GM19455 (cell line): ENCODE measurements around the gene ZNF433.
"Not testable (repeated sequence)": the region's sequence is repeated elsewhere in the genome, so short reads cannot be mapped to it uniquely, and the experiment has no call there.

Experiments
- ATAC-seq: cut with Tn5 transposase; IDR thresholded peaks from one replicate; pipeline ENCODE4 v1.9.1; 2021; ENCODE audit not compliant: unreplicated experiment

ZNF433 gene

DNA sequence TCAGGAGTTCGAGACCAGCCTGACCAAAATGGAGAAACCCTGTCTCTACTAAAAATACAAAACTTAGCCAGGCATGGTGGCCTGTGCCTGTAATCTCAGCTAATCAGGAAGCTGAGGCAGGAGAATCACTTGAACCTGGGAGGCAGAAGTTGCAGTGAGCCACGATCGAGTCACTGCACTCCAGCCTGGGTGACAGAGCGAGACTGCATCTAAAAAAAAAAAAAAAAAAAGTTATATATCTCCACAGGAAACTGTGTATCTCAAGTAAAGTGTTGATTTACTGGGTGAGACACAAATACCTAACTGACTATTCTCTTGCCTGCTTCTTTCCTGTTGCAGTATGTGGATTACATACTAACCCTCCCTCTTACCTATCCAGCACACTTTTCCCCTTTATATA lies 43.6 kb downstream of the ZNF433 start:
- not testable (repeated sequence) for ATAC-seq

DNA sequence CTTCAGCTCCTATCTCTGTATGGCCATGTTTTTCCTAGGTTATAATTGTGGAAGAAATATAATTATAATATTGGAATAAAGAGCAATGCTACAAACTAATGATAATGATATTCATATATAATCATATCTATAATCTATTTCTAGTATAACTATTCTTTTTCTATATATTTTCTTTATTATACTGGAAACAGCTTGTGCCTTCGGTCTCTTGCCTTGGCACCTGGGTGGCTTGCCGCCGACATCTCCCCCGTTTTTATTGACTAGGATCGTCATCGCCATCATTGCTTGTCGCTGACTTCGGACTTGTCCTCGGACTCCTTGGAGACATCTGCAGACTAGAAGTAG lies 46.4 kb downstream of the ZNF433 start:
- ATAC-seq: no peak

DNA sequence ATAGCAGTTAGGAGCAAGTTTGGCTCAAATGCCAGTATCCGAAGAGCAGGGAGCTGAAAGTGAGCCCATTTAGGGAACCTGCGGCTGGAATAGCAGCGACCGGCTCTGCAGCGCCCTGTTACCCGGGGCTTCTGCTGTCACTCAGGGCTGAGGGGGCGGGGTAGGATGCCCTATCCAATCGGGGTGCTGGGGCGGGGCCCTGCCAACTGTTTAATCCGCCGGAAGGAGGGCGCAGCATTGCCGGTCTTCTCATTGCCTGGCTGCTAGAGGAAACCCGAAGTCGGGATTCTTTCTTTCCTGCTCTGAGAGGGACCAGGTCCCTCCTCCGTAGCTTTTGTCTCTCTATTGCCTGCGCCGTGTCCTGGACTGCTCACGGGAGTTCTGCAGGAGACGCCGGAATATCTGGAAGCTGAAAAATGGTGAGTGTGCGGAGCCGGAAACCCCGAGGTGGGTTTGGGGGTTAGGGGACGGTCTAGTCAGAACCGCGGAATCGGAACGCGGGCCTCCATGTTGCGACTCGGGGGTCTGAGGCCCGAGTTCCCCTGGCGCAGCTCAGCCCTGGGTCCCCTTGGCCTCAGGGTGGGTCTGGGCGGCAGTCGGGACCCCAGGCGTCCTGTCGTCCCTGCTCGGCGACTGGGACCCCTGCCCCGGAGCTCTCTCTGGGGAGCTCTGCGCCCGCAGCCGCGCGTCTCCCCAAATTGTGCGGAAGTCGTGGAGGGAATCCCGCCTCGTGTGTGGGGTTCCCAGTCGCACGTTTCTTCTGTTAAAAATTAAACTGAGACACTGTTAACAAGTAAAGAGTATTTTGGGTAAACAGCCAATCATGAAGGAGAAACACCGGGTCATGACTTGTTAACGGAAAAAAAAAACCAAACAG lies 47.8 kb downstream of the ZNF433 start:
- ATAC-seq: peak; percentile 72

DNA sequence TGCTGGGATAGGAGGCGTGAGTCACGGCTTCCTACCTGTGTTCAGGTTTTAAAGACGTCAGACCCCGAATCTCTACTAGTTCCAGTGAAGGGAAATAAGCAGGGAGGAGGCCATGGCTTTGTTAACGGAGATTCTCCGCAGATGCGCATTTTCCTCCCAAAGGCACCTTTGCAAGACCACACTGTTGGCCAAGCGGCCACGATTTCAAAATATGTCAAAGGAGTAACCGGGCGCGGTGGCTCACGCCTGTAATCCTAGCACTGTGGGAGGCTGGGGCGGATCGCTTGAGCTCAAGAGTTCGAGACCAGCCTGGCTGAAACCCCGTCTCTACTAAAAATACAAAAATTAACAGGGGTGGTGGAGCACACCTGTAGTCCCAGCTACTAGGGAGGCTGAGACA lies 48.7 kb downstream of the ZNF433 start:
- ATAC-seq: no peak

DNA sequence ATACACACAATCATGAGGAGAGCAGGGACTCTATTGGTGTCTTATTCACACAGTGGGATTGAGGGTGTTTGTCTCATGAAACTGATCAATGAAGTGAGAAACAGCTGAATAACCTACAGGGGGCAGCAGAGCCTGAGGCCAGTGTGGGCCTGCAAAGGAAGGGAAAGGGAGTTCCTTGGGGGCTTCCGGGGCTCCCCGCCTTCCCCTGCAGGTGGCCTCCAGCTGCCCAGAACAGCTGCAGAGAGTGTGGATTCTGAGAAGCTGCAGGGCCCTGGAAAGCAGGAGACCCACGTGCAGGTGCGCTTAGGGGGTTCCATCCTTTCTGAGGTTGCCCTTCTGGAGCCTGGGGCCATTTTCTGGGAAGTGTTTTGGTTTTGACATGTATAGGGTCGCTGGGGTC lies 50.5 kb downstream of the ZNF433 start:
- ATAC-seq: no peak

DNA sequence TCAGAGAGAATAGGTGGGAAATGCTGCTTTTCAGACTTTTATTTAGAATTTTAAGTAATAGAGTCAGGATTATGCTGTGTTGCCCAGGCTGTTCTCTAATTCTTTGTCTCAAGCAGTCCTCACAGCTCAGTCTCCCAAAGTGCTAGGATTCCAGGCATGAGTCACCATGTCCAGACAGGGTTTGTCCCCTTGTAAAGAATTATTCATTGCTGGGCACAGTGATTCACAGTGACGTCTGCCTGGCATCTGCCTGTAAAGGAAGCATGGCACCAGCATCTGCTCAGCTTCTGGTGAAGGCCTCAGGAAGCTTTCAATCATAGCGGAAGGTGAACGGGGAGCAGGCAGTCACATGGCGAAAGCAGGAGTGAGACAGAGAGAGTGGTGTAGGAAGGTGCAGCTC lies 53.0 kb downstream of the ZNF433 start:
- ATAC-seq: no peak

DNA sequence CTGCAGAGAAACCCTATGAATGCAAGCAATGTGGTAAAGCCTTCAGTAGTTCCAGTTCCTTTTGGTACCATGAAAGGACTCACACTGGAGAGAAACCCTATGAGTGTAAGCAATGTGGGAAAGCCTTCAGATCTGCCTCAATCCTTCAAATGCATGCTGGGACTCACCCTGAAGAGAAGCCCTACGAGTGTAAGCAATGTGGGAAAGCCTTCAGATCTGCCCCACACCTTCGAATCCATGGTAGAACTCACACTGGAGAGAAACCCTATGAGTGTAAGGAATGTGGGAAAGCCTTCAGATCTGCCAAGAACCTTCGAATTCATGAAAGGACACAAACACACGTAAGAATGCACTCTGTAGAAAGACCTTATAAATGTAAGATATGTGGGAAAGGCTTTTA lies 56.0 kb downstream of the ZNF433 start:
- no peak for ATAC-seq

DNA sequence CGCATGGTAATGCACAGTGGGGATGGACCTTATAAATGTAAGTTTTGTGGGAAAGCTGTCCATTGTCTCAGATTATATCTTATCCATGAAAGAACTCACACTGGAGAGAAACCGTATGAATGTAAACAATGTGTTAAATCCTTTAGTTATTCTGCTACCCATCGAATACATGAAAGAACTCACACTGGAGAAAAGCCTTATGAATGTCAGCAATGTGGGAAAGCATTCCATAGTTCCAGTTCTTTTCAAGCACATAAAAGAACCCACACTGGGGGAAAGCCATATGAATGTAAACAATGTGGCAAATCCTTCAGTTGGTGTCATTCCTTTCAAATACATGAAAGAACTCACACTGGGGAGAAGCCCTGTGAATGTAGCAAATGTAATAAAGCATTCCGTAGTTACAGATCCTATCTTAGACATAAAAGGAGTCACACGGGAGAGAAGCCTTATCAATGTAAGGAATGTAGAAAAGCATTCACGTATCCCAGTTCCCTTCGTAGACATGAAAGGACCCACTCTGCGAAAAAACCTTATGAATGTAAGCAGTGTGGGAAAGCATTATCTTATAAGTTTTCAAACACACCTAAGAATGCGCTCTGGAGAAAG lies 56.9 kb downstream of the ZNF433 start:
- ATAC-seq: no peak

DNA sequence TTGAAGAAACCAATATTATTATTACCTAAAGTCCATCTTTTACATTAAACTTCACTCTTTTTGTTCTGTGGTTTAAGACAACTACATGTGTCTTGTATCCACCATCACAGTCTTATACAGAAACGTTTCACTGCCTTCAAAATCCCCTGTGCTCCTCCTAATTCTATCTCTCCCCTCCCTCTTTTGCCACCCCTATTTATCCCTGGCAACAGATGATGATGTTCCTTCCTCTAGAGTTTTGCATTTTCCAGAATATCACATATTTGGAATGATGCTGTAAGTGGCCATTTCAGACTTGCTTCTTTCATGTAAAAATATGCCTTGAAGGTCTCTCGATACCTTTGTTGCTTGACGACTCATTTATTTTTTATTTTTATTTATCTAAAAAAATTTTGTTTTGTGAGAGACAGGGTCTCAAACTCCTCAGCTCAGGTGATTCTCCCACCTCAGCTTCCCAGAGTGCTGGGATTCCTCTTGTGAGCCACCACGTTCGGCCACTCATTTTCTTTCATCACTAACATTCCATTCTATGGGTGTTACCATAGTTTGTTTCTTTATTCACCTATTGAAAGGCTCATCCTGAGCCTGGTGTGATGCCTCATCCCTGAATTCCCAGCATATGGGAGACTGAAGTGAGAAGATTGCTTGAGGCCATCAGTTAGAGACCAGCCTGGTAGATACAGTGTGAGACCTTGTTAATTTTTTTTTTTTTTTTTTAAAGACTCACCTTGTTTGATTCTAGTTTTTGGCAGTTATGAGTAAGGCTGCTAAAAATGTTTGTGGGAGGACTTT lies 62.3 kb downstream of the ZNF433 start:
- ATAC-seq: no peak

DNA sequence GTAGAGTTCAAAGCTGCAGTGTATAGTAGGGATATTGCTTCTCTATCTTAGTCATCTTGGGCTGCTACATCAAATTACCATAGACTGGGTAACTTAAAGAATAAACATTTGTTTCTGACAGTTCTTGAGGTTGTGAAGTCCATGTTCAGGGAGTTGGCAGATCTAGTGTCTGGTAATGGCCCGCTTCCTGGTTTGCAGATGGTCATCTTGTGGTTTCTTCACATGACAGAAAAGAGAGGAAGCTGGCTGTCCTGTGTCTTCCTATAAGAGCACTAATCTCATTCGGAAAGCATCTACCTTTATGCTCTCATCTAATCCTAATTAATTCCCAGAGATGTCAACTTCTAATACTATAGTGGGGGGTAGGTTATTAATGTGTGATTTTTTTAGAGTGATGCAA lies 64.4 kb downstream of the ZNF433 start:
- no peak for ATAC-seq

DNA sequence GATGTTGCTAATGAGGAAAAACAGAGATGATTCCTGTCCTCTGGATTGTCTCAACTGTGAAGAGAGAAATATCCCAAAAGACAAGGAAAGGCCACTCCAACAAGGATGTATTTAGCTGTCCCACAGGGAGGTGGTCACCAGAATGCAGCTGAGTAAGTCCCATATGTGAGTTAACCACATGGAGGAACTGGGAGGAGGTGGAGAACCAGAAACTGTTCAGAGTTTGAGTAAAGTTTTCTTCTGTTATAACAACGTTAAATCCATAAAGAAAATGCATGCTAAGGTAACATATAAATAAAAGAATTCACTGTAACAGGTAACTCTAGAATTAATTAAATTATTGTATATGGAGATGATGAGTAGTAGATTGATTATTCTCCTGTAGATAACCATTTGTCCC lies 65.3 kb downstream of the ZNF433 start:
- no peak for ATAC-seq

DNA sequence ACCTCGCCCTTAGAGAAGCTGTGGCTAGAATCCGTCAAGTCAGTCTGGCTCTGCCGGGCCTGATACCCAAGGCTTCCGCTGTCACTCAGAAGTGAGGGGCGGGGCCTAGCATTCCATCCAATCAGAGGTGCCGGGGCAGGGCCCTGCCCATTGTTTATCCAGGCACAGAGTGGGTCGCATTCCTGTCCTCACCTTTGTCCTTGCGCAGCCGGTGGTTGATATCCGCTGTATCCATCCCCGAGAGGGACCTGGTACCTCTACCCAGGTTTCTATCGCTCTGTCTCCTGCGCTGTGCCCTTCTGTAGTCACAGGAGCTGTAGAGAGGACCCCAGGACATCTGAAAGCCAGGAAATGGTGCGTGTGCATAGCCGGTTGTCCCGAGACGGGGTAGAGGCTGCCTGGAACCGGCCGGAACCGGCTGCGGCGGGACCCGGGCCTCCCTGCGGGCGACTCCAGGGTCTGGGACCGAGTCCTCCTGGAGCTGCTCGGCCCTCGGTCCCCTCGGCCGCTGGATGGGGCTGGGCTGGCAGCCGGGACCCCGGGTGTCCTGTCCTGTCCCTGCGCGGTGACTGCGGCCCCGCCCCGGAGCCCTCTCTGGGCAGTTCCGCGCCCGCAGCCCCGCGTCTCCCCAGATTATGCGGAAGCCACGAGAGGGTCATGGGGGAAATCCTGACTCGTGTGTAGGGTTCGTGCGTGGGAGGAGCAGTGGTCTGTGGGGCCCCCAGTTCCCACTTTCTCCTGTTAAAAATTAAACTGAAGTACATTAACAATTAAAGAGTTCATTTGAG lies 70.4 kb downstream of the ZNF433 start, which contains the start of gene ZNF763:
Gene ZNF763 (plus strand): TSS at position 183 of the 788 bp plus-strand sequence. CDS start 169 bp downstream, at position 352.
- ATAC-seq: peak; percentile 85
